GM12892 (cell line): ENCODE results near the gene RBKS.

Experiments used
- DNase-seq: peaks from one replicate; pipeline ENCODE4 v3.0.0; 2011; ENCODE audit not compliant: insufficient read length
- FAIRE-seq: peaks from 2 replicates; lab custom pipeline; 2011; peaks lifted over from hg19 to GRCh38; lab: Jason Lieb, UNC
- POLR2A ChIP-seq: IDR thresholded peaks from 2 replicates; pipeline ENCODE4 v1.6.1; 2011; ENCODE audit warnings: low read depth, low read length, control low read depth
- POLR2AphosphoS5 ChIP-seq: IDR thresholded peaks from 2 replicates; pipeline ENCODE4 v1.6.1; 2011; ENCODE audit warnings: low read depth, low read length, control low read depth
- TAF1 ChIP-seq: IDR thresholded peaks from 2 replicates; pipeline ENCODE4 v1.6.1; 2011; ENCODE audit warnings: low read depth, mild to moderate bottlenecking, control low read depth, low read length, borderline replicate concordance

RBKS gene

DNA sequence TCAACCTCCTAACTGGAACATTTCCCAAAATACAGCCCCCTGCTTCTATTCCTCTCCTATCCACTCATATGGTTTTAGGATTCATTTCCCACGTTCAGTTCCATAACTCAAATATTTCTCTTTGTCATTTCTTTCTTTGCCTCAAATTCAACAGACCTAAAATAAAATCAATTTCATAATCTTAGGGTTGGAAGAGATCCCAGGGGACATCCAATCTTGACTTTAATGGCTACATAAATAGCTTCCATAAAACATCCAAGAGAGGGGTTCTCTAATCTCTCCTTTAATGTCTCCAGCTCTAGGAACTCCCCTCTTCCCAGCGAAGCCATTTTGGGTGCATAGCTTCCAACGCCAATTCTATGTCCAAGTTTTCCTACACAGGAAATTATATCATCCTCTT, 33.8 kb downstream of the RBKS start:
- DNase-seq (no peak), FAIRE-seq (no peak)
- TF ChIP-seq POLR2A: no peak
- no peak for TF ChIP-seq POLR2AphosphoS5
- TF ChIP-seq TAF1: no peak

DNA sequence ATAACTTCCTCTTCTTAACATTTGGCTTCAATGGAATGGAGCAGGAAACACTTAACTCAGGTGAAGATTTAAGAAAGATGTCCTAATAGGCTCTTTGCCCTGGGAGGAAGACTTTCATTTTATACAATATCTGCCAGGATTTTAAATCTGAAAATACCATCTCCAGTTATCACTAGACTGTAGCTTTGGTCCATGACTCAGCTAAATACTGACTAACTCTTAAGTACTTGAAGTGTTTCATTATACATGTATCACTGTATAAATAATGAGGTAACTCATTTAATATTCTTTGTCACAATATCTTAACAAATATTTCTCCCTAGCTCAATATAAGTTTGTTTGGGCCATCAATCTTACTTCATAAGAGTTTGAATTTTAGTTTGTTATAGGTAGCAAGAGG, 34.7 kb downstream of the RBKS start:
- DNase-seq: no peak
- FAIRE-seq: no peak
- no peak for TF ChIP-seq POLR2AphosphoS5
- no peak for TF ChIP-seq TAF1
- no peak for TF ChIP-seq POLR2A

DNA sequence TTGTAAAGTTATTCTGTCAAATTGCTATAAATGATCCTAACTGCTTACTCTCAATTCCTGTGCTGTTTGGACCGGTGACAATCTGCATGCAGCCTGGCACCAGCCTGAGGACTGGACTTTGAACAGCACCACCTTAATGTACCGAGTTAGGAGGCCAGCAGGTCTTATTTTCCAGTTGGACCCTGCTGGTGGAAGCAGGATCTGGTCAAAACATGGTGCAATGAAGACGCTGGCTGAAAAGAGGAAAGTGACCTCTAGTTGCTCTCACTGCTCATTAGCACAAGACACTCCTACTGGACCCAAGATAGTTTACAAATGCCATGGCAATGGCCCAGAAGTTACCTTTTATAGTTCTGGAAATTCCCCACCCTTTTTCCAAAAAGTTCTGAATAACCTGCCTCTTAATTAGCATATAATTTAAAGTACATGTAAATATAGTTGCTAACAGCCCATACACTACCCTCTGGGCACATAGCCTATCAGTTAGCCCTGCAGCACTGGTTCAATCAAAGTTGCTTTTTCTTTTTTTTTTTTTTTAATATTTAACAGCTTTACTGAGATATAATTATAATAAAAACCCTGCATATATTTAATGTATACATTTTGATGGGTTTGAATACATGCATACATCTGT, 35.8 kb downstream of the RBKS start:
- TF ChIP-seq TAF1: no peak
- TF ChIP-seq POLR2AphosphoS5: no peak
- DNase-seq (no peak), FAIRE-seq (no peak)

DNA sequence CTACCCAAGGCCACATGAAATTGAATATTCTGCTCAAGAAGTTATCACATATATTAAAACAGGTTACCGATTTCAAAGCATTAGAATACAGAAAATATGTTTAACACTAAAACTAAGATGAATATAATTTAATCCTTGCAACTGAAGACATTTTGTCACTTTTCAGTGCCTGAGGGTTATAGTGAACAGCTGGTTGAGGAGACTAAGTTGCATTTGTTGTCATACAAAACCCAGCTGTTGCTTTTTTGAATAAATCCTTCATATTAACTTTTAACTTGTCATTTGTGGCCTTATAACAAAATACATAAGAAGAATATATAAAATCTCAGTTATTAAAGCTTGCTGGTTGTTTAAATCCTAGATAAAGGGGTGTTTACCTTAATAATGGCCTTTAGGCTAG, 37.5 kb downstream of the RBKS start:
- FAIRE-seq: no peak
- no peak for TF ChIP-seq TAF1
- no peak for TF ChIP-seq POLR2AphosphoS5
- no peak for TF ChIP-seq POLR2A
- DNase-seq: no peak

DNA sequence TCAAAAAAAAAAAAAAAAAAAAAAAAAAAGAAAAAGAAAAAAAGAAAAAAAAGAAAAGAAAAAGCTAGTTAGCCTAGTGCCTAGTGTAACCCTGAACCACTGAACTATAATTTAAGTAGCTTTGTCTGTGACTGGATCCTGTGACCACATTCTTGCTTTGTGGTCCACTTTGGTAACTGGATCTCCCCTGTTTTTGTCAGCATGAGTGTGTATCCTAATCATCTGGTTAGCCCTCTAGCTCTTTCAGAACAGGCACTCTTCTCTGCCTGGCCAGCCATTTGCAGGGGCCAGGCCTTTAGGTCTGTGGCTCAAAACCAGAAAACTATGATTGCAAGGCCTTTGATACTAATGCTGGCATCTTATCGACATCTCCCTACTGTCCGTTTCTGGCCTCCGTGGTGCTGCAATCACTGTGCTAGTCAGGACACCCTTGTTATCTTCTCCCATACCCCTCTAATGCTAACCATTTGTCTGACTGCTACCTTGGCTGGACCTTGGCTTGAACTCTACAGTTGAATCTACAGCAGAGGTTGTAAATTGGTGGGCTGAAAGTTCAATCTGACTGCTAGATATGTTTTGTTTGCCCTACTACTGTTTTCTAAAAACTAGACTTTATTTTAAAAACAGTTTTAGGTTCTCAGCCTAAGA, 40.5 kb downstream of the RBKS start:
- FAIRE-seq (no peak), DNase-seq (no peak)
- TF ChIP-seq POLR2A (no peak), POLR2AphosphoS5 (no peak)

DNA sequence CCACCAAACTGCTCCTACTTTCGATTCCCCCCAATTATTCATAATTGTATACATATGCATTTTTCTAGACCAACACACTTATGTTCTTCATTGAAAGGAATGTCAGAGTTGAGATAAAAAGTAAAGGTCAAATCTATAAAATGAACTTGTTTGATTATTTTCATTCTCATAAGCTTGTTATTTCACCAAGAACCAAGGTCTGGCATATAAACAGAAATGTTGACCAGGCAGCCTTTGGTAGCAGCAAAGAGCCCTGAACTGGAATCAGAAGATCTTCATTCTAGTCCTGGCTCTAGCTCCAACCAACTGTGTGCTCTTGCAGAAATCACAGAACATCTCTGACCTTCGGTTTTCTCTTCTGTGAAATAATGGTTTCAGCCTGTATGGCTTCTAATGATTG, 42.9 kb downstream of the RBKS start:
- no peak for FAIRE-seq
- no peak for TF ChIP-seq POLR2AphosphoS5
- no peak for TF ChIP-seq POLR2A
- no peak for TF ChIP-seq TAF1
- no peak for DNase-seq

DNA sequence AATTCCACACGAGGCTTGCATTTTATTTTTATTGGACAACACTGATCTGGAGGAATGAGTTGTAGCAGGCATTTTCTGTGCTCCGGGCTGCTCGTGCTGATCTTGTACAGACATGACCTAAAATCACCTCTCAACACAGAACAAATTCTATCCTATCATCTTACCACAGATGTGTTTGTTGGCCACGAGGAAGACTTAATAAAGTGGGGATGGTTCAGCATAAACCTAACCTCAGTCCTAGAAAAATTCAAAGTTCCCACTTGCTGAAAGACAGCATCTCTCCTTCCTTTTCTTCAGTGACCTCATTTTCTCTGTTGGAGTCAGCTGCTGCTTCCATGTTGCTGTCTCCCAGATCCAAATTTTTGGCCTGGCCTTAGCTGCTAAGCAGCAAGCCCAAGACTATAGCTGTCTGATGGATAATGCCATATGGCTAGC, 45.3 kb downstream of the RBKS start:
- TF ChIP-seq POLR2A (no peak), TAF1 (no peak), POLR2AphosphoS5 (no peak)
- FAIRE-seq: no peak
- no peak for DNase-seq

DNA sequence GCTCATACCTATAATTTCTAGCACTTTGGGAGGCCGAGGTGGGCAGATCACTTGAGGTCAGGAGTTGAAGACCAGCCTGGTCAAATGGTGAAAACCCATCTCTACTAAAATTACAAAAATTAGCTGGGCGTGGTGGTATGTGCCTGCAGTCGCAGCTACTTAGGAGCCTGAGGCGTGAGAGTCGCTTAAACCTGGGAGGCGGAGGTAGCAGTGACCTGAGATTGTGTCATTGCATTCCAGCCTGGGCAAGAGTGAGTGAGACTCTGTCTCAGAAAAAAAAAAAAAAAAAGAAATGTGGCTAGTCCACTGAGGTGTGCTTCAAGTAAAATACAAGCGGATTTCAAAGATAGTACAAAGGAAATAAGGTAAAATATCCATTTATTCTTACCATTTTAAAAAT, 46.2 kb downstream of the RBKS start:
- DNase-seq (no peak), FAIRE-seq (no peak)
- TF ChIP-seq POLR2A: no peak
- no peak for TF ChIP-seq POLR2AphosphoS5
- no peak for TF ChIP-seq TAF1

DNA sequence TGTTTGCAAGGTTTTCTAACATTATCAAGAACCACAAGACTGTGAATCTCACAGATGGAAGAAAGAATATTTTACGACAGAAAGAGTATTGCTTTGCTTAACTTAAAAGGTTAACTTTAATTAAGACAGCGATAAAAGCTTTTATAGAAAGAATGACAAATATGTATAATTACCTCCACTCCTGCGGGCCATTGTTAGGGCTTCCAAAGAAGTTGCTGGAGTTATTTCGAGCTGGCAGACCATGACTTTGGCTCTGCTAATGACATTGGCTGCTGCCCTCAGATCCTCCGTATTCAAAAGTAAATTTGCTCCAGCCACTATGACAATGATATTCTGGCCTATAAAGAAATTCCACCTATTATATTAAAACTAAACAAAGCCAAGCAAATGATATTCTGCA, 47.3 kb downstream of the RBKS start:
- DNase-seq (no peak), FAIRE-seq (no peak)
- TF ChIP-seq POLR2A (no peak), TAF1 (no peak), POLR2AphosphoS5 (no peak)

DNA sequence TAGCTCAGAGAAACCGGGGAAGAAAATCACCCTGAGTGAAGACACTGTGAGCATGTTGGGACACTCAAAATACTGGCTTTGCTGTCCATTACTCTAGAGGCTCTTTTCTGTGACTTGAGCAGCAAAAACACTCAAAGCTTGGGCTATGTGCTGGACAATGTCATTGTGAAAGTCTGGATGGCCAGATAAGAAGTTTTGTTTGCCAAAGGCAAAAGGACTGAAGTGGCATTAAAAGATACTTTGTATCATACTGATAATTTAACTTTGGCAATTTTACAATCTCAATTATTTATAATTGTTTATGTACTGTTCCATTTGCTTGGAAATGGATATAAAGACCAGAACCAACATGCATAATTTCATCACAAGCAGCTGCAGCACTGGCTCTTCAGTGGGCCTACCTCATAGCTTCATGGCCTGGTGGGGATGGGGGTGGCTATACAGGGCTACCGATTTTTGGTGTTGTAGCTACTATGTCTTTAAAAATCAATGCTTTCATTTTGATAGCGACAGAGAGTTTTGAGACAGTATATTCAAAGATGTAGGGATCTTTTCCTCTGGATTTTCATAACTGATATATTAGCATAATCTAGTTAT, 51.1 kb downstream of the RBKS start:
- FAIRE-seq: no peak
- TF ChIP-seq POLR2AphosphoS5 (no peak), TAF1 (no peak)
- DNase-seq: no peak

DNA sequence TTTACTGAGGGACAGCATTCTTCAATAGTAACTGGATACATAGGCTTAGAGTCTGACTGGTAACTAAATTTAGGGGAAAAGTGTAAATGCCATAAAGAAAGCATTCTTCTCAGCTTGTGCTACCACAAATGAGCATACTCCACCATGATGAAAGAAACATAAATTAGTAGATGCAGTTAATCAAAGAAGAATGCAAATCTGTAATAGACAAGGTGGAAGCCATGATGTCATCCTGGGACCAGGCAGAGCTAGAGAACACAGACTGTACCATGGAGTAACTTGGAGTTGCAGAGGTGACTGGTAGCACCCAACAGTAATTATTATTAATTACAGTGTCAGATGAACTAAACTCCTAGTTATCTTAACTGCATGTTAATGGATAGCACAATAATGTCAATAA, 51.7 kb downstream of the RBKS start:
- FAIRE-seq (no peak), DNase-seq (no peak)
- TF ChIP-seq POLR2A (no peak), TAF1 (no peak), POLR2AphosphoS5 (no peak)

DNA sequence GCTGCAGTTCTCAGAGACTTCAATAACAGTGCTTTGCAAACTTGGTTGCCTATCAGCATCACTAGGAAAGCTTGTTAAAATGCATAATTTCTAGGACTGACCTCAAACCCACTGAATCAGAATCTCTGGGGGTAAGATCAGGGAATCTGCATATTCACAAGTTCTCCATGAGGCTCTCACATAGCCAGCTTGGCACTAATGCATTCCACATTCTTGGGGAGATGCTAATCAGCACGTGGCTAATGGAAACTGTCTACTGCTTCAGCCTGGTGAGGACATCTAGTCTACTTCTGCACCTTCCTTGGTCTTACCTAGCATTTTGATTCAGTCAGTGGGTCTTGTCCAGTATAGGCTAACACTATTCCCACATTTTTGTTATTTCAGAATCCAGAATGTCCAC, 56.3 kb downstream of the RBKS start:
- TF ChIP-seq TAF1: no peak
- no peak for TF ChIP-seq POLR2AphosphoS5
- no peak for TF ChIP-seq POLR2A
- FAIRE-seq (no peak), DNase-seq (no peak)

DNA sequence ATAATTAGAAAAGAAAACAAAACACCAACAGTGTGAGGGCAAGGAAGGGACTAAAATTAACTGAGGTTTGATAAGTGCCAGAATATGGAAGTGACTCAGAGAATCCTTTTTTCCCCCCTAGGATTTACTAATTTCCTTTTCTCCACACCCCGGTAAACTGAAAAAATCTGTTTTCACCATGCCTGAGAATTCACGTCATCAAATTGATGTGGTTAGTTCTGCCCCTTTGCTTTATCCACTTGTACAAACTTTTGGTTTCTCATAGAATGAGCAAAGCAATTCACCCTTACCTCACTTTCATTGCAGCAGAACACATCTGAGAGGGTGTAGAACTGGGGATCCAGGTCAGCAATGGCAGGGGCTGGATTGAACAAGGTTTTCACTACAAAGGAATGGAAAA, 57.8 kb downstream of the RBKS start:
- no peak for FAIRE-seq
- TF ChIP-seq POLR2AphosphoS5 (no peak), POLR2A (no peak), TAF1 (no peak)
- DNase-seq: no peak
